HepG2 (cell line): ENCODE data around the gene ENDOU. TPM values are rescaled to one million over a fixed set of nuclear protein-coding genes. Genes with fewer than 3 reads are reported as not detected.

ENCODE experiments used
- ATM ChIP-seq: fragments of 450-650 bp; IDR thresholded peaks from 2 replicates; pipeline ENCODE4 v1.7.1; 2017; ENCODE audit warnings: mild to moderate bottlenecking, borderline replicate concordance
- DNMT1 ChIP-seq: sonication (generic); formaldehyde crosslinking; IDR thresholded peaks from 2 replicates; pipeline ENCODE4 v1.5.1; 2020; ENCODE audit warnings: mild to moderate bottlenecking, missing genetic modification reagents
- EED ChIP-seq: sonication (generic); formaldehyde crosslinking; IDR thresholded peaks from 2 replicates; pipeline ENCODE4 v1.5.0; 2020; ENCODE audit warnings: mild to moderate bottlenecking, missing genetic modification reagents
- GATAD2A ChIP-seq: IDR thresholded peaks from 2 replicates; pipeline ENCODE4 v1.6.1; 2016
- GLI4 ChIP-seq: sonication (generic); formaldehyde crosslinking; IDR thresholded peaks from 2 replicates; pipeline ENCODE4 v1.5.1; 2020; ENCODE audit warnings: missing genetic modification reagents, mild to moderate bottlenecking, moderate library complexity, borderline replicate concordance
- GTF2F1 ChIP-seq: fragments of 150-350 bp; IDR thresholded peaks from 2 replicates; pipeline ENCODE4 v1.6.1; 2014; ENCODE audit warnings: low read length
- MAF1 ChIP-seq: sonication (generic); formaldehyde crosslinking; IDR thresholded peaks from 2 replicates; pipeline ENCODE4 v1.5.0; 2020; ENCODE audit warnings: missing genetic modification reagents, borderline replicate concordance
- NR2C2 ChIP-seq: sonication (generic); formaldehyde crosslinking; IDR thresholded peaks from 2 replicates; pipeline ENCODE4 v1.4.0; 2020; ENCODE audit warnings: missing genetic modification reagents, mild to moderate bottlenecking, moderate library complexity, borderline replicate concordance
- NR2F1 ChIP-seq, 2 experiments: fragments of 450-650 bp in 1 of 2; formaldehyde crosslinking in 1 of 2; IDR thresholded peaks; 2 replicates each; pipeline versions ENCODE4 v1.5.0 to v1.6.1; 2016 to 2020; ENCODE audit warnings: mild to moderate bottlenecking in 1 of 2, missing compliant biosample characterization in 1 of 2, missing genetic modification reagents in 1 of 2, moderate library complexity in 1 of 2
- PTBP1 ChIP-seq: fragments of 200-400 bp; formaldehyde crosslinking; IDR thresholded peaks from 2 replicates; pipeline ENCODE4 v1.6.1; 2018; ENCODE audit warnings: low read length, low read depth; ENCODE audit not compliant: poor library complexity, severe bottlenecking
- RBM22 ChIP-seq: fragments of 200-400 bp; formaldehyde crosslinking; optimal IDR thresholded peaks from 2 replicates; pipeline ENCODE3; 2017; ENCODE audit warnings: mild to moderate bottlenecking, low read length, moderate library complexity
- SAP130 ChIP-seq: IDR thresholded peaks from 2 replicates; pipeline ENCODE4 v1.6.1; 2016; ENCODE audit warnings: low read depth
- ZNF33A ChIP-seq: sonication (generic); formaldehyde crosslinking; IDR thresholded peaks from 2 replicates; pipeline ENCODE4 v1.5.1; 2020; ENCODE audit warnings: missing genetic modification reagents, mild to moderate bottlenecking, moderate library complexity, borderline replicate concordance
- ZNF432 ChIP-seq: sonication (generic); formaldehyde crosslinking; IDR thresholded peaks from 2 replicates; pipeline ENCODE4 v1.5.0; 2020; ENCODE audit warnings: missing genetic modification reagents, mild to moderate bottlenecking, borderline replicate concordance
- polyA plus RNA-seq, 8 experiments: library from polyadenylated mRNA; depleted of rRNA in 3 of 8; stranded (reverse) in 7 of 8; unstranded in 1 of 8; fragments of >200 nt; fragmentation: Illumina TruSeq in 4 of 8; extraction: Trizol in 4 of 8; gene quantifications; 2 replicates each; pipeline versions ENCODE4 v1.2.1 to v1.2.3, GENCODE V29; 2011 to 2016; ENCODE audit warnings: low read depth in 4 of 8, missing spikeins in 1 of 8, mixed read lengths in 1 of 8; ENCODE audit not compliant: insufficient read depth in 1 of 8
- total RNA-seq, 5 experiments: library from RNA; depleted of rRNA; stranded (reverse); fragments of >200 nt; fragmentation: Illumina TruSeq; extraction: Trizol; gene quantifications; 2 replicates each; pipeline ENCODE4 v1.2.3, GENCODE V29; 2016; ENCODE audit warnings: low read depth in 1 of 5
- TF ChIP-seq, protein P1 (sequence below): sonication (generic); formaldehyde crosslinking; IDR thresholded peaks from 2 replicates; pipeline ENCODE4 v1.8.1; 2023; ENCODE audit warnings: mild to moderate bottlenecking, inconsistent platforms, moderate library complexity, missing genetic modification reagents, borderline replicate concordance
- TF ChIP-seq, protein P2 (sequence below): sonication (generic); formaldehyde crosslinking; IDR thresholded peaks from 2 replicates; pipeline ENCODE4 v1.8.0; 2022; ENCODE audit warnings: mild to moderate bottlenecking, missing genetic modification reagents, moderate library complexity
- TF ChIP-seq, protein P3 (sequence below): sonication (generic); formaldehyde crosslinking; conservative IDR thresholded peaks from 2 replicates; pipeline ENCODE4 v1.4.0; 2020; ENCODE audit warnings: missing genetic modification reagents
- TF ChIP-seq, protein P4 (sequence below): sonication (generic); formaldehyde crosslinking; IDR thresholded peaks from 2 replicates; pipeline ENCODE4 v1.4.0; 2020; ENCODE audit warnings: missing genetic modification reagents
- TF ChIP-seq, protein P5 (sequence below): sonication (generic); formaldehyde crosslinking; conservative IDR thresholded peaks from 2 replicates; pipeline ENCODE4 v1.4.0; 2020; ENCODE audit warnings: missing genetic modification reagents

Gene ENDOU
- total and polyA plus RNA-seq, 2 of the 13 experiments (the other 11 are each of a cell fraction or from before 2014, with no cell fraction given): not detected

DNA sequence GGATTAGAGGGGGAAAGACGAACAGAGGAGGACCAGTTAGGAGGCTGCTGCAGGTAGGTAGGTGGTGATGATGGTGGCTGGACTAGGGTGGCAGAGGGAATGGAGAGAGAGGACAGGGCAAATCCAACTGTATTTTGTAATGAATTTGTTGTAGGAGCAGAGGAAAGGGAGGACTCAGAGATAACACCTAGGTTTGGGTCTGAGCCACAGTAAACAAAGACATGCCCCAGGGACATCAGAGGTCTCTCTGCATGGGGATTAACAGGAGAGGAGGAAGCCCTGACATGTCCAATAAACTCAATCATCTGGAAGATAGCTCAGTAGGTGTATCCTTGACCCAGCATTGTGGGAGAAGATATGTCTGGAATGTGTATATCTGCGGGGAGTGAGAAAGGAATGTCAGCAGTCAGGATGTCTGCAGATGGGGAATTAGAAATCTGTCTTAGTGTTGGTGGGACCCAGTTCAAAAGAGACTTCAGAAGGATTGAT is 43.1 kb upstream of the ENDOU start (continued):
- TF ChIP-seq, protein P1, sequence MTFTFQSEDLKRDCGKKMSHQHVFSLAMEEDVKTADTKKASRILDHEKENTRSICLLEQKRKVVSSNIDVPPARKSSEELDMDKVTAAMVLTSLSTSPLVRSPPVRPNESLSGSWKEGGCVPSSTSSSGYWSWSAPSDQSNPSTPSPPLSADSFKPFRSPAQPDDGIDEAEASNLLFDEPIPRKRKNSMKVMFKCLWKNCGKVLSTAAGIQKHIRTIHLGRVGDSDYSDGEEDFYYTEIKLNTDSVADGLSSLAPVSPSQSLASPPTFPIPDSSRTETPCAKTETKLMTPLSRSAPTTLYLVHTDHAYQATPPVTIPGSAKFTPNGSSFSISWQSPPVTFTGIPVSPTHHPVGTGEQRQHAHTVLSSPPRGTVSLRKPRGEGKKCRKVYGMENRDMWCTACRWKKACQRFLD (CRISPR knock-in tag): no peak
- TF ChIP-seq, protein P2, sequence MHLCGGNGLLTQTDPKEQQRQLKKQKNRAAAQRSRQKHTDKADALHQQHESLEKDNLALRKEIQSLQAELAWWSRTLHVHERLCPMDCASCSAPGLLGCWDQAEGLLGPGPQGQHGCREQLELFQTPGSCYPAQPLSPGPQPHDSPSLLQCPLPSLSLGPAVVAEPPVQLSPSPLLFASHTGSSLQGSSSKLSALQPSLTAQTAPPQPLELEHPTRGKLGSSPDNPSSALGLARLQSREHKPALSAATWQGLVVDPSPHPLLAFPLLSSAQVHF (CRISPR knock-in tag): no peak
- TF ChIP-seq NR2F1 (CRISPR knock-in tag; IDR thresholded peaks at IDR 0.05) (no peak), GTF2F1 (no peak), ZNF432 (CRISPR knock-in tag) (no peak), DNMT1 (CRISPR knock-in tag) (no peak), PTBP1 (no peak), EED (CRISPR knock-in tag) (no peak), GLI4 (CRISPR knock-in tag) (no peak), MAF1 (CRISPR knock-in tag) (no peak), ZNF33A (CRISPR knock-in tag) (no peak), ATM (no peak), SAP130 (CRISPR knock-in tag) (peak; percentile 35; the same call in 1 of the 2 replicates), RBM22 (no peak), GATAD2A (CRISPR knock-in tag) (peak; percentile 43), NR2C2 (CRISPR knock-in tag) (no peak)
- TF ChIP-seq, protein P3, sequence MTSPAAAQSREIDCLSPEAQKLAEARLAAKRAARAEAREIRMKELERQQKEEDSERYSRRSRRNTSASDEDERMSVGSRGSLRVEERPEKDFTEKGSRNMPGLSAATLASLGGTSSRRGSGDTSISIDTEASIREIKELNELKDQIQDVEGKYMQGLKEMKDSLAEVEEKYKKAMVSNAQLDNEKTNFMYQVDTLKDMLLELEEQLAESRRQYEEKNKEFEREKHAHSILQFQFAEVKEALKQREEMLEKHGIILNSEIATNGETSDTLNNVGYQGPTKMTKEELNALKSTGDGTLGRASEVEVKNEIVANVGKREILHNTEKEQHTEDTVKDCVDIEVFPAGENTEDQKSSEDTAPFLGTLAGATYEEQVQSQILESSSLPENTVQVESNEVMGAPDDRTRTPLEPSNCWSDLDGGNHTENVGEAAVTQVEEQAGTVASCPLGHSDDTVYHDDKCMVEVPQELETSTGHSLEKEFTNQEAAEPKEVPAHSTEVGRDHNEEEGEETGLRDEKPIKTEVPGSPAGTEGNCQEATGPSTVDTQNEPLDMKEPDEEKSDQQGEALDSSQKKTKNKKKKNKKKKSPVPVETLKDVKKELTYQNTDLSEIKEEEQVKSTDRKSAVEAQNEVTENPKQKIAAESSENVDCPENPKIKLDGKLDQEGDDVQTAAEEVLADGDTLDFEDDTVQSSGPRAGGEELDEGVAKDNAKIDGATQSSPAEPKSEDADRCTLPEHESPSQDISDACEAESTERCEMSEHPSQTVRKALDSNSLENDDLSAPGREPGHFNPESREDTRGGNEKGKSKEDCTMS (CRISPR knock-in tag): no peak
- TF ChIP-seq, protein P4, sequence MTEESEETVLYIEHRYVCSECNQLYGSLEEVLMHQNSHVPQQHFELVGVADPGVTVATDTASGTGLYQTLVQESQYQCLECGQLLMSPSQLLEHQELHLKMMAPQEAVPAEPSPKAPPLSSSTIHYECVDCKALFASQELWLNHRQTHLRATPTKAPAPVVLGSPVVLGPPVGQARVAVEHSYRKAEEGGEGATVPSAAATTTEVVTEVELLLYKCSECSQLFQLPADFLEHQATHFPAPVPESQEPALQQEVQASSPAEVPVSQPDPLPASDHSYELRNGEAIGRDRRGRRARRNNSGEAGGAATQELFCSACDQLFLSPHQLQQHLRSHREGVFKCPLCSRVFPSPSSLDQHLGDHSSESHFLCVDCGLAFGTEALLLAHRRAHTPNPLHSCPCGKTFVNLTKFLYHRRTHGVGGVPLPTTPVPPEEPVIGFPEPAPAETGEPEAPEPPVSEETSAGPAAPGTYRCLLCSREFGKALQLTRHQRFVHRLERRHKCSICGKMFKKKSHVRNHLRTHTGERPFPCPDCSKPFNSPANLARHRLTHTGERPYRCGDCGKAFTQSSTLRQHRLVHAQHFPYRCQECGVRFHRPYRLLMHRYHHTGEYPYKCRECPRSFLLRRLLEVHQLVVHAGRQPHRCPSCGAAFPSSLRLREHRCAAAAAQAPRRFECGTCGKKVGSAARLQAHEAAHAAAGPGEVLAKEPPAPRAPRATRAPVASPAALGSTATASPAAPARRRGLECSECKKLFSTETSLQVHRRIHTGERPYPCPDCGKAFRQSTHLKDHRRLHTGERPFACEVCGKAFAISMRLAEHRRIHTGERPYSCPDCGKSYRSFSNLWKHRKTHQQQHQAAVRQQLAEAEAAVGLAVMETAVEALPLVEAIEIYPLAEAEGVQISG (CRISPR knock-in tag): no peak
- TF ChIP-seq, protein P5, sequence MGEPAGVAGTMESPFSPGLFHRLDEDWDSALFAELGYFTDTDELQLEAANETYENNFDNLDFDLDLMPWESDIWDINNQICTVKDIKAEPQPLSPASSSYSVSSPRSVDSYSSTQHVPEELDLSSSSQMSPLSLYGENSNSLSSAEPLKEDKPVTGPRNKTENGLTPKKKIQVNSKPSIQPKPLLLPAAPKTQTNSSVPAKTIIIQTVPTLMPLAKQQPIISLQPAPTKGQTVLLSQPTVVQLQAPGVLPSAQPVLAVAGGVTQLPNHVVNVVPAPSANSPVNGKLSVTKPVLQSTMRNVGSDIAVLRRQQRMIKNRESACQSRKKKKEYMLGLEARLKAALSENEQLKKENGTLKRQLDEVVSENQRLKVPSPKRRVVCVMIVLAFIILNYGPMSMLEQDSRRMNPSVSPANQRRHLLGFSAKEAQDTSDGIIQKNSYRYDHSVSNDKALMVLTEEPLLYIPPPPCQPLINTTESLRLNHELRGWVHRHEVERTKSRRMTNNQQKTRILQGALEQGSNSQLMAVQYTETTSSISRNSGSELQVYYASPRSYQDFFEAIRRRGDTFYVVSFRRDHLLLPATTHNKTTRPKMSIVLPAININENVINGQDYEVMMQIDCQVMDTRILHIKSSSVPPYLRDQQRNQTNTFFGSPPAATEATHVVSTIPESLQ (CRISPR knock-in tag): no peak
